H1 (cell line): Measurements from ENCODE around the gene ZNF837. TPM values are rescaled to one million over a fixed set of nuclear protein-coding genes. Genes with fewer than 3 reads are reported as not detected.

ENCODE experiments used
- ASH2L ChIP-seq: fragments of 200-600, 300-600 bp; sonication (generic); IDR thresholded peaks from one replicate; pipeline ENCODE4 v1.7.1; 2017; ENCODE audit warnings: low read length
- BACH1 ChIP-seq: IDR thresholded peaks from 2 replicates; pipeline ENCODE4 v1.6.1; 2012; ENCODE audit warnings: low read length, improper control_type of control experiment
- CBX8 ChIP-seq: fragments of 300-800, 300-1000 bp; sonication (generic); IDR thresholded peaks from 2 replicates; pipeline ENCODE4 v1.7.1; 2016; ENCODE audit warnings: low read depth, low read length, borderline replicate concordance
- E2F6 ChIP-seq: IDR thresholded peaks from 2 replicates; pipeline ENCODE4 v1.6.1; 2012; ENCODE audit warnings: inconsistent platforms
- POLR2AphosphoS5 ChIP-seq: IDR thresholded peaks from 2 replicates; pipeline ENCODE4 v1.6.1; 2011; ENCODE audit warnings: low read depth, low read length
- RAD21 ChIP-seq, 2 experiments: IDR thresholded peaks in 1 of 2; conservative IDR thresholded peaks in 1 of 2; 2 replicates each; pipeline ENCODE4 v1.6.1; 2011; ENCODE audit warnings: low read depth in 2 of 2, low read length in 2 of 2, improper control_type of control experiment in 1 of 2, inconsistent platforms in 1 of 2, mild to moderate bottlenecking in 1 of 2, moderate library complexity in 1 of 2
- SP4 ChIP-seq: IDR thresholded peaks from 2 replicates; pipeline ENCODE4 v1.6.1; 2012; ENCODE audit warnings: low read length, inconsistent platforms
- SUZ12 ChIP-seq: fragments of 200-600 bp; sonication (generic); IDR thresholded peaks from 2 replicates; pipeline ENCODE4 v1.6.1; 2012; ENCODE audit warnings: mild to moderate bottlenecking, inconsistent platforms, low read length, moderate library complexity, mixed read lengths
- YY1 ChIP-seq: IDR thresholded peaks from 2 replicates; pipeline ENCODE4 v1.6.1; 2011; ENCODE audit warnings: low read depth, mild to moderate bottlenecking, low read length
- polyA plus RNA-seq, 7 experiments: library from polyadenylated mRNA; depleted of rRNA in 3 of 7; stranded (reverse) in 5 of 7; unstranded in 2 of 7; fragments of >200 nt in 5 of 7; fragments of 200-250 nt in 2 of 7; gene quantifications; 1 replicate in 5 of 7; 2 replicates in 1 of 7; 4 replicates in 1 of 7; pipeline versions ENCODE4 v1.2.1 to v1.2.3, GENCODE V29; 2011 to 2013; ENCODE audit warnings: missing spikeins in 2 of 7, mixed read lengths in 2 of 7
- total RNA-seq: library from RNA; stranded (reverse); fragmentation: NEBNext Ultra II Directional; extraction: Animal tissue kit (Norgen Biotek cat#: 25700); gene quantifications from 2 replicates; pipeline ENCODE4 v1.2.1, GENCODE V29; 2021
- TF ChIP-seq, protein P1 (sequence below): fragments of 300-600 bp; sonication (generic); IDR thresholded peaks from 2 replicates; pipeline ENCODE4 v1.7.1; 2012; ENCODE audit warnings: low read length, moderate library complexity, mild to moderate bottlenecking, inconsistent platforms; ENCODE audit not compliant: insufficient replicate concordance

Gene ZNF837
- total and polyA plus RNA-seq, 2 of the 8 experiments (the other 6 are each of a cell fraction or from before 2014, with no cell fraction given): 1.9 to 3.3 TPM

DNA sequence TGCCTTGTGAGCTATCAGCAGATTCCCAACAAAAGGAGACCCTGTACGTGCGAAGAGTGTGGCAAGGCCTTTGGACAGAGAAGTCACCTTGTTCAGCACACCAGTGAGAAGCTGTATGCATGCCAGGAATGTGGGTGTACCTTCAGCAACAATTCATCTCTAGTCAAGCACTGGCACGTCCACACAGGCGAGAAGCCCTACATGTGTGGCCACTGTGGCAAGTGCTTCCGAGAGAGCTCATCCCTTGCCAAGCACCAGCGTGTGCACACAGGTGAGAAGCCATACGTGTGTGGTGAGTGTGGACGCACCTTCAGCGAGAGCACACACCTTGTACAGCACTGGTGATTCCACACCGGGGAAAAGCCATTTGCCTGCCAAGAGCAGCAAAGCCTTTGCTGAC, 61.6 kb downstream of the ZNF837 start (continued):
- TF ChIP-seq, protein P1, sequence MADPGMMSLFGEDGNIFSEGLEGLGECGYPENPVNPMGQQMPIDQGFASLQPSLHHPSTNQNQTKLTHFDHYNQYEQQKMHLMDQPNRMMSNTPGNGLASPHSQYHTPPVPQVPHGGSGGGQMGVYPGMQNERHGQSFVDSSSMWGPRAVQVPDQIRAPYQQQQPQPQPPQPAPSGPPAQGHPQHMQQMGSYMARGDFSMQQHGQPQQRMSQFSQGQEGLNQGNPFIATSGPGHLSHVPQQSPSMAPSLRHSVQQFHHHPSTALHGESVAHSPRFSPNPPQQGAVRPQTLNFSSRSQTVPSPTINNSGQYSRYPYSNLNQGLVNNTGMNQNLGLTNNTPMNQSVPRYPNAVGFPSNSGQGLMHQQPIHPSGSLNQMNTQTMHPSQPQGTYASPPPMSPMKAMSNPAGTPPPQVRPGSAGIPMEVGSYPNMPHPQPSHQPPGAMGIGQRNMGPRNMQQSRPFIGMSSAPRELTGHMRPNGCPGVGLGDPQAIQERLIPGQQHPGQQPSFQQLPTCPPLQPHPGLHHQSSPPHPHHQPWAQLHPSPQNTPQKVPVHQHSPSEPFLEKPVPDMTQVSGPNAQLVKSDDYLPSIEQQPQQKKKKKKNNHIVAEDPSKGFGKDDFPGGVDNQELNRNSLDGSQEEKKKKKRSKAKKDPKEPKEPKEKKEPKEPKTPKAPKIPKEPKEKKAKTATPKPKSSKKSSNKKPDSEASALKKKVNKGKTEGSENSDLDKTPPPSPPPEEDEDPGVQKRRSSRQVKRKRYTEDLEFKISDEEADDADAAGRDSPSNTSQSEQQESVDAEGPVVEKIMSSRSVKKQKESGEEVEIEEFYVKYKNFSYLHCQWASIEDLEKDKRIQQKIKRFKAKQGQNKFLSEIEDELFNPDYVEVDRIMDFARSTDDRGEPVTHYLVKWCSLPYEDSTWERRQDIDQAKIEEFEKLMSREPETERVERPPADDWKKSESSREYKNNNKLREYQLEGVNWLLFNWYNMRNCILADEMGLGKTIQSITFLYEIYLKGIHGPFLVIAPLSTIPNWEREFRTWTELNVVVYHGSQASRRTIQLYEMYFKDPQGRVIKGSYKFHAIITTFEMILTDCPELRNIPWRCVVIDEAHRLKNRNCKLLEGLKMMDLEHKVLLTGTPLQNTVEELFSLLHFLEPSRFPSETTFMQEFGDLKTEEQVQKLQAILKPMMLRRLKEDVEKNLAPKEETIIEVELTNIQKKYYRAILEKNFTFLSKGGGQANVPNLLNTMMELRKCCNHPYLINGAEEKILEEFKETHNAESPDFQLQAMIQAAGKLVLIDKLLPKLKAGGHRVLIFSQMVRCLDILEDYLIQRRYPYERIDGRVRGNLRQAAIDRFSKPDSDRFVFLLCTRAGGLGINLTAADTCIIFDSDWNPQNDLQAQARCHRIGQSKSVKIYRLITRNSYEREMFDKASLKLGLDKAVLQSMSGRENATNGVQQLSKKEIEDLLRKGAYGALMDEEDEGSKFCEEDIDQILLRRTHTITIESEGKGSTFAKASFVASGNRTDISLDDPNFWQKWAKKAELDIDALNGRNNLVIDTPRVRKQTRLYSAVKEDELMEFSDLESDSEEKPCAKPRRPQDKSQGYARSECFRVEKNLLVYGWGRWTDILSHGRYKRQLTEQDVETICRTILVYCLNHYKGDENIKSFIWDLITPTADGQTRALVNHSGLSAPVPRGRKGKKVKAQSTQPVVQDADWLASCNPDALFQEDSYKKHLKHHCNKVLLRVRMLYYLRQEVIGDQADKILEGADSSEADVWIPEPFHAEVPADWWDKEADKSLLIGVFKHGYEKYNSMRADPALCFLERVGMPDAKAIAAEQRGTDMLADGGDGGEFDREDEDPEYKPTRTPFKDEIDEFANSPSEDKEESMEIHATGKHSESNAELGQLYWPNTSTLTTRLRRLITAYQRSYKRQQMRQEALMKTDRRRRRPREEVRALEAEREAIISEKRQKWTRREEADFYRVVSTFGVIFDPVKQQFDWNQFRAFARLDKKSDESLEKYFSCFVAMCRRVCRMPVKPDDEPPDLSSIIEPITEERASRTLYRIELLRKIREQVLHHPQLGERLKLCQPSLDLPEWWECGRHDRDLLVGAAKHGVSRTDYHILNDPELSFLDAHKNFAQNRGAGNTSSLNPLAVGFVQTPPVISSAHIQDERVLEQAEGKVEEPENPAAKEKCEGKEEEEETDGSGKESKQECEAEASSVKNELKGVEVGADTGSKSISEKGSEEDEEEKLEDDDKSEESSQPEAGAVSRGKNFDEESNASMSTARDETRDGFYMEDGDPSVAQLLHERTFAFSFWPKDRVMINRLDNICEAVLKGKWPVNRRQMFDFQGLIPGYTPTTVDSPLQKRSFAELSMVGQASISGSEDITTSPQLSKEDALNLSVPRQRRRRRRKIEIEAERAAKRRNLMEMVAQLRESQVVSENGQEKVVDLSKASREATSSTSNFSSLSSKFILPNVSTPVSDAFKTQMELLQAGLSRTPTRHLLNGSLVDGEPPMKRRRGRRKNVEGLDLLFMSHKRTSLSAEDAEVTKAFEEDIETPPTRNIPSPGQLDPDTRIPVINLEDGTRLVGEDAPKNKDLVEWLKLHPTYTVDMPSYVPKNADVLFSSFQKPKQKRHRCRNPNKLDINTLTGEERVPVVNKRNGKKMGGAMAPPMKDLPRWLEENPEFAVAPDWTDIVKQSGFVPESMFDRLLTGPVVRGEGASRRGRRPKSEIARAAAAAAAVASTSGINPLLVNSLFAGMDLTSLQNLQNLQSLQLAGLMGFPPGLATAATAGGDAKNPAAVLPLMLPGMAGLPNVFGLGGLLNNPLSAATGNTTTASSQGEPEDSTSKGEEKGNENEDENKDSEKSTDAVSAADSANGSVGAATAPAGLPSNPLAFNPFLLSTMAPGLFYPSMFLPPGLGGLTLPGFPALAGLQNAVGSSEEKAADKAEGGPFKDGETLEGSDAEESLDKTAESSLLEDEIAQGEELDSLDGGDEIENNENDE: no peak
- TF ChIP-seq SP4: no peak
- no peak for TF ChIP-seq YY1
- TF ChIP-seq BACH1: no peak
- TF ChIP-seq POLR2AphosphoS5: no peak
- no peak for TF ChIP-seq E2F6
- TF ChIP-seq CBX8: no peak
- no peak for TF ChIP-seq RAD21 (IDR thresholded peaks at IDR 0.05 in 1 of 2, conservative IDR thresholded peaks at IDR 0.05 in 1 of 2; ENCODE audit: low read depth in 2 of 2, low read length in 2 of 2)
- TF ChIP-seq ASH2L: no peak
- no peak for TF ChIP-seq SUZ12
